ENCODE data around the gene BCL7C. TPM values are rescaled to one million over a fixed set of nuclear protein-coding genes. Genes with fewer than 3 reads are reported as not detected.

The BCL7C gene
- total and polyA plus RNA-seq, 2 of the 4 experiments (the other 2 are of a cell fraction): 32.3 to 34.9 TPM

GRCh38 chr16:30928390-30928789, 34.5 kb upstream of the BCL7C start:
- Histone ChIP-seq H4K91ac (ENCODE audit: insufficient read depth, low read depth, low read length) (no peak overlapping the region), H3K4ac (ENCODE audit: low read depth, low read length) (no peak overlapping the region), H3K18ac (ENCODE audit: low read depth, low read length) (no peak overlapping the region), H2BK120ac (ENCODE audit: low read depth, low read length) (no peak overlapping the region), H2BK20ac (ENCODE audit: low read depth, low read length) (no peak overlapping the region), H3K56ac (ENCODE audit: extremely low read depth, insufficient read depth, low read length) (no peak overlapping the region), H3K23ac (ENCODE audit: low read depth, low read length) (no peak overlapping the region), H3K4me1 (ENCODE audit: control insufficient read depth, insufficient read depth, low read length) (peaks cover 2% of the 10 kb centered on the region; the same call in 1 of the 2 replicates), H3K36me3 (ENCODE audit: control insufficient read depth, insufficient read depth, low read length) (peaks cover 43% of the 10 kb centered on the region), H3K9me1 (ENCODE audit: insufficient read depth, low read length) (no peaks in the 10 kb centered on the region), H3K9ac (ENCODE audit: low read depth, low read length) (no peak overlapping the region), H2AK5ac (ENCODE audit: low read depth, low read length) (no peak overlapping the region), H3K9me3 (ENCODE audit: control insufficient read depth, insufficient read depth, low read length) (no peaks in the 10 kb centered on the region), H2BK15ac (ENCODE audit: low read depth, low read length) (no peak overlapping the region), H2BK5ac (ENCODE audit: low read depth, low read length, poor library complexity, severe bottlenecking) (no peak overlapping the region), H3K4me2 (ENCODE audit: low read depth, low read length) (no peak overlapping the region), H3K14ac (replicated peaks; ENCODE audit: low read depth, low read length) (no peak overlapping the region), H4K5ac (ENCODE audit: low read depth, low read length) (no peak overlapping the region), H2AFZ (replicated peaks; ENCODE audit: low read length, poor library complexity) (no peak overlapping the region), H3K27ac (ENCODE audit: insufficient read depth, low read length) (no peak overlapping the region), H3K4me3 (ENCODE audit: insufficient read depth, low read depth, low read length) (no peak overlapping the region), H4K8ac (ENCODE audit: low read depth in 2 of 2, low read length in 2 of 2) (no peak overlapping the region), H4K20me1 (ENCODE audit: insufficient read depth, low read length) (peaks cover 4% of the 10 kb centered on the region; the same call in 1 of the 2 replicates), H3K27me3 (ENCODE audit: control insufficient read depth, insufficient read depth, low read length) (no peaks in the 10 kb centered on the region), H3K79me1 (ENCODE audit: low read depth in 1 of 2, low read length in 2 of 2) (peaks cover 0 to 41% of the 10 kb centered on the region in 2 experiments; a peak in 2 of 4 replicates), H2AK9ac (replicated peaks; ENCODE audit: low read depth, low read length, poor library complexity) (no peak overlapping the region)
- in situ Hi-C loops (cut with MboI; ENCODE audit: low sequenced_read_pairs): no loop called here
- intact Hi-C loops (cut with micrococcal nuclease): no loop called here
- CTCF ChIA-PET: no interaction called here
- ATAC-seq (ENCODE audit: low read depth) (no peak), DNase-seq (no peak)
- dilution Hi-C loops (cut with HindIII; ENCODE audit: low sequenced_read_pairs, unreplicated experiment): no loop called here
- POLR2A ChIA-PET (ENCODE audit: unreplicated experiment): no interaction called here
- WGBS, 2 experiments (ENCODE audit: extremely low coverage in 2 of 2, insufficient read length in 1 of 2): no CpG with 5 or more reads among the region's 11 CpGs
- TF ChIP-seq USF2 (IDR thresholded peaks at IDR 0.05; ENCODE audit: low read depth, low read length) (no peak), FOS (IDR thresholded peaks at IDR 0.05; ENCODE audit: low read depth, low read length) (no peak)
- no TSS peak for BruUV-seq (replicated peaks)
